HK-2 (cell line): ENCODE measurements around the gene DNAH11.
"Not testable (repeated sequence)": the region's sequence is repeated elsewhere in the genome, so short reads cannot be mapped to it uniquely, and the experiment has no call there.

ENCODE experiments used
- DNase-seq: peaks from one replicate; pipeline ENCODE4 v3.0.0-alpha.2; 2018; ENCODE audit not compliant: unreplicated experiment

DNAH11 gene

DNA sequence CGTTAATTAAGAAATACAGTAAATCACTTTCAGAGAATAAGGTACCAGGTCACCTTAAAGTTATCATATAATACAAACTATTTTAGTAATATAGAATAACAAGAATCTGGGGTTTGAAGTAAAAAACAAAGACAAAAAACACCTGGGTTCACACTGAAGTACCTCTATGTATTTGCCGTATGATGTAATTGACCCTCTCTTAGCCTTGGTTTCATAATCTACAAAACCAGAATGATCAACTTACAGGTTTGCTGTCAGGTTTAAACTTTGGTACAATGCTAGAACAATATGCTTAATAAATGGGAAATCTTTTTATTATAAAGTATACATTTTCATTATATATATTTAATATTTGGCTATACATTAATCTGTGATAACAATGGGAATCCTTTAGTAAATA, 344.5 kb downstream of the DNAH11 start:
- DNase-seq: no peak

DNA sequence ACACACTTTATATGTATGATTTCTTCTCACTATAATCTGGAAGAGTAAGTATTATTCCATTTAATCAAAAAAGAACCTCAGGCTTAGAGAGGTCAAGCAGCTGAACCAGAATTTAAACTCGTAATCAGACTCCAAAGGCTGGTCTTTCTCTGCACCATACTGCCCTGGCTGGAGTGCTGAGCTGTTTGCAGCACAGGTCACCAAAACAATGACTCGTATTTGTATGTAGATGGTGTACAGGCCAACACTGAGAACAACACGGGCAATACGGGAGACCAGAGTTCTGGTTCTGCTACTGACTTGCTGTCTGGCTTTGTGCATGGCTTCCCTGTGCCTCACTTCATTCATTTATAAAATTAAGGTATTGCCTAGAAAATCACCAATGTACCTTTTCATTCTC, 344.9 kb downstream of the DNAH11 start:
- no peak for DNase-seq

DNA sequence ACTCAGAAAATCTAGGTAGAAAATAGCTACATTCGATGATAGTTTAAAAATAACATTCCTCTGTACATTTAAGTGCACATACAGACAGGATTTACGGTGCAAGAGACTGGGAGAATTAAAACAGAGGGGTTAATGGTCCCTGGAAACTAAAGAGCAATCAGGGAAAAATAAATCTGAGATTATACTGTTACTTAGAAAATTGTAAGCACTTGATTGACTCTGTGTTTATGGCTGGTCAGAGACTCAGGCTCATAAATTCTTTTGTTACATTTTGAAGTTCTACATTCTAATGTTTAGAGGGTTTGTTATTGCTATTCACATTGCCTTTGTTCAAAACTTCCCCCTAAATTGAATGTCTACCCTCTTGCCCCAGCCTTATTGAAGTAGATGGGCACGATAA, 348.5 kb downstream of the DNAH11 start:
- DNase-seq: no peak

DNA sequence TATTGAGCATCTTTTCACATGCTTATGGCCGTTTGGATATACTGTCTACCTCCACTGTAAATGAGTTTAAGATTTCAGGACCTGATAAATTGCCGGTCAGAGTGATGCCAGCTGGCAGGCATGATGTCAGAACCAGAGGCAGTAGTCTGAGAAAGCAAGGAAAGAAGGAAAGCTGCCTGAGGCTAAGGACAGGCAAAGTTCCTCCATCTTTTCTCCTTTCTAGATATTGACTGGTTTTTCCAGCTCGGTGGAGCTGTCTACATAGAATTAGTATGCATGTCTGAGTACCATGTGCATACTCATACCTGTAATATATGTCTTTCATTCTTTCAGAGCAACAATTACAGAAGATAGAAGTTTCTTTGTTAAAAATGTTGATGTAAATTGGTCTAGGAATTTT, 350.6 kb downstream of the DNAH11 start:
- DNase-seq: no peak

DNA sequence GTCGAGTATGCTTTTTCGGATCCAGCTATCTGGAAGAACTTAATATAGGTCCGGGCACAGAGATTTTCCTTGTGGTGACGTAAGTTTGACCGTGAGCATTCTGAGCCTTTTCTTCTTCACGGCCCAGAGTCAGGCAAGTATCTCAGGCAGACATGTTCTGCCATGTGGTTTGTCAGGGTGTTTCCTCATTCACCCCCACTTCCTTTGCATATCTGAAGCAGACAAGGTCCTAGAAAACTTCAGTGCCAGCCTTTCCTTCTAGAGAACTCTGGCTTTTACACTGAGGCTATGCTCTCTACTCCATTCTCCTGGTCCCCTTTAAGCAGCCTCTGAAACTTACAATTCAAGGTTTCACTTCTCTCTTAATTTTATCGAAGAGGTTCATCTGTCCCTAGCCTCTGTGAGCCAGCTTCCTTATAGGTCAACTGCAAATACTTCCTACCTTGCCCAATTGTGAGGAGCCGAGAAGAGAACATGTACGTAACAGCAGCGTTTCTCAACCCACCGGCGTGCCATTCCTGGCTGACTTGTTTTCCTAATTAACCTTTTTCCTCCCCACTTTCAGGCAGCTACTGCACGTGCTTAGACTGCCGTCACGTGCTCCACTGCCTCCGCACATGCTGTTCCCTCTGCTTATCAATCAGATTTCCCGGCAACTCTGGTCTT, 355.6 kb downstream of the DNAH11 start:
- DNase-seq: no peak

DNA sequence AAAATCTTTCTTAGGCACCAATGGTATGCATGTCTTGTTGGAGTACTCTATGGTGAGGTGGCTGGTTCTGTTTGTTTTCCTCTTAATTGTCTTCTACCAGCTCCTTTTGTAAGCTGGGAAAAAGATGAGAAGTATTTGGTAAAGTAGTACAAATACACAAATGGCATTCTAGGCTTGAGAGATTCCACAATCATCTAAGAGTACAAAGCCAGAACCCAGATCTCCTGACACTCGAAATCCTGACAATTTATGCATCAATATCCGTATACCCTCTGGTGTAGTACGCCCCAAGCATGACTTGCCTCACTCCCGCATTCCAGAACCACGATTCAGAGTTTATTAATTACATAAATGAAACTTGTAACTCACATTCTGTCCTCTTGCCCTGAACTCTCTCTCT, 359.4 kb downstream of the DNAH11 start:
- DNase-seq: no peak

DNA sequence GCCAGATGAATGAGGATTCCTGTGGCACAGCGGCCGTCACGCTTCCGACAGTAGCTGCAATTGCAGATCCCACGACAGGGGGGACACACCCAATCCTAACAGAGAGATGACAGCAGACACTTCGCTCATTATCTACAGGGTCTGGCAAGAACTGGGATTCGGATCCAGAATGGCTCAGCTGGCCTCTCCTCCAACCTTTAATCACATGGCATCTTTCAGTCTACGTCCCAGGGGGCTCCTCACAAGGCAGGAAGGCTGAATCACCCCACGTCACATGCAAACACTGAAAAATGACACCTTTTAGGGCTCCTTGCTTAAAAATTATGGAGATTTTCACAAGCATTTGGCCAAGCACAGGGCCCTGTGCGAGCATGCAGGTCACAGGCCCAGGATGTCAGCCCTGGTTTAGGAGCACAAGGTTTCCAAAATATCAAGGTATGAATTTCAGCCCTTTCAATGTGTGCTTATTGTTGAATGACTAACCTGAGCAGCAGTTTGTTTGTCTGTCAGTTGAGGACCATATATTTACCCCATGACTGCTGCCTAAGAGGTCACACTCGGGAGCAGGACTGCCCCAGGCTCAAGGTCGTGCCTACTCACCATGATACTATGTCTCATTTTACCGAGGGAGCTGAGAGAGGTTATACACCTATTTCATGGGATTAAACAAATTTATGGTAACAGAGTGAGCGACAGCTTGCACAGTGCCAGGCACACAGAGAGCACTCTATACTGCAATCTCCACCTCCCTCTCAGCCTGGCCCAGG, 360.4 kb downstream of the DNAH11 start:
- no peak for DNase-seq

DNA sequence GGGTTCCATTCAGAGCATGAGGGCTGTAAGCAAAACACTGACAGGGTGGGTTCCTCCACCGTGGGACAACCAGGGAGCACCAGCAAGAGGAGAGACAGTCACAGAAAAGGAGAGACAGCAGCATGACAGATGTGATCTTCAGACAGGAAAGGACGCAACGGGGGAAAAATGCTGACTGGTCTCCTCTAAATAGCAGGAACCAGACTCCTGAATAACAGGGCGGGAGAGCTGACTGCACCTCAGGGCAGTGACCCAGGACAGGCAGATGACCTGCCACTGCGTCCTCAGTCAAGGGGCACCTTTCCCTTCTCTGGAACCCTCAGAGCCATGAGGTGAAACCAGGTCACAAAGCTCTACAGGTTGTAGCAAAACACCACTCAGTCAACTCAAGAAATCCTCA, 365.9 kb downstream of the DNAH11 start:
- no peak for DNase-seq

DNA sequence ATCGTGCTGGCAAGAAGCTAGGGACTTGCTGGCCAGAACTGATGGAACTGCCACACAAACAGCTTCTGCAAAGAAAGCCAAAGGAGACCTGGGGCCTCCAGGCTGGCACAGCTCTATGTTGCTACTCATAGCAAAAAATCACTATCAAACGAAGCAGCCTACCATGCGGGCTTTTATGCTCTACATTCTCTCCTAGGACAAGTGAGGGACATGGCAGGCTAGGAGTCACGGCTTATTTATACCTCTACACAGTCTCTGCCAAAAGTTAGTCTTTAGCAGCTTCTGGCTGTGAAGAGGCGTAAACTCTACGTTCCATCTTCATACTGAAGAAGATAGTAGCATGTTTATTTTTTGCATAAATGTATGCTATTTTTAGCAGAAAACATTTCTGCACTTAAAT, 367.4 kb downstream of the DNAH11 start:
- no peak for DNase-seq

DNA sequence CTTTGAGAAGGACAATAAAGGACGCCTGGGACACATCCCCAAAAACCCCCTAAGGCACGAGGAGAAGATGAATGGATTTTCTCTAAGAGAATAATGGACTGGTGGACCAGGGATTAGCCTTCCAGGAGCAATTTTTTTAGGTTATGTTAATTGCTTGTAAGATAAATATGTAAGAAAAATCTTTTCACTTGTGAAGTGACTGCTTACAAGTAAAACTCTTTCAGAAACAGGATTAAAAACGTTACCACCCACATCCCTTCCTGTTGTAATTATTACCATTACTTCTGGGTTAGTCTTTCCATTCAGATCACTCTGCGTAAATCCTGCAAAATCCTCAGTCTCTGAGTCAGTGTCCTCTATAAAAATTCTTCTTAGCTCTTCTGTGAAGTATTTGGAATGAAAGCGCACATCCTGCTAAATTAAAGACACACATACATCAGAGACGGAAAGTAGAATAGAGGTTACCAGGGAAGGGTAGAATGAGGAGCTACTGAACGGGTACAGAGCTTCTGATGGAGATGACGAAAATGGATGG, 368.6 kb downstream of the DNAH11 start:
- DNase-seq: no peak

DNA sequence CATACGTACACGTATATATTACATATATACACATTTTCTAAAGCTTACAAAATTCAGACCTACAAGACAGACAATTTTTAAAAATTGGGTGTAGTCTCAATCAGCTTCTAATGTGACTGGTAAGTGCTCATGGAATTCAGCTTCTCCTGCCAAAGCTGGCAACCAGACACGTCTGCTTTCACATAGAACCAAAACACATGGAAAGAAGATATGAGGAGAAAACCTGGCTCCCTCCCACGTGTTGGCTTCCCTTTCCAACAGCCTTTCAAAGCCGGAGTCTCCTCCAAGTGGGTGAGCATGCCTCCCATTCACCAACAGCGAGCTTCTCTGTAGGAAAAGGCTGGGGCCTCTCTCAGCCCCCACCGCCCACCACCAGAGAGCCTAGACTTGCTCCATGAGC, 369.5 kb downstream of the DNAH11 start:
- DNase-seq: no peak

DNA sequence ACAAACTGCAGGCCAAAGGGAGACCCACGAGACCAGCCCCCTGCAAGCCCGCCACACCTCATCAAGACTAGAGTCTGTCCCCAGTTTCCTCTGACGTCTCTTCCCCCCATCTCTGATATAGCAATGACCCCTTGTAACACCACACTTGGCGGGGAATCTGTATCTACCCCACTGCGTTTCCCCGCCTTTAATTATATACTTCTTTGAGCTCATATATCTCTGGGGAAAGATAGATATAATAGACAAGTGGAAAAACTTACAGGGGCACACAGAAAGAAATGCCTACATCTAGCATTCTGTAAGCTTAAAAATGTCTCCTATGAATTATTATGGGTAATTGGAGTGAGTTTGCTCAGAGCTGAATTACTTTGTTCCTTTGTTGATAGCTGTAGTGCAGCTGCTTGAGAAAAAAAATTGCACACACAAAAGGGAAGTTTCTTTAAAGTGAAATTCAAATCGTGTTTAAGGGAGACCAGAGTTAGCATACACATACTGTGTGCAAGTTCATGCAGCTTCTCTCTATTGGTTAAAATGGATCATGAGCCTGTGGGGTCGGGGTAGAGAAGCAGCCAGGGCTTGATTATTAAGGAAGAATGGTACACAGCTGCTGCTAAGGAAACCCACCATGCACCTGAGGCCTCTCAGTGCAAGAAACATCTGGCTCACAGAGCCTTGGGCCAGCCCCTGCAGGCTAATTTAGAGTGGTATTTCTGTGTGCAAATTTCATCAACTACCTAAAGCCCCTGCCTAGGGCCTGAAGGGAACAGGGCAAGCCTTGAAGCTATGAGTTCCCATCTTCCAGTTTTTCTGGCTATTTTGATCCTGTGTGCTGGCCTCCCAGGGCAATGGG, 370.3 kb downstream of the DNAH11 start:
- DNase-seq: no peak

DNA sequence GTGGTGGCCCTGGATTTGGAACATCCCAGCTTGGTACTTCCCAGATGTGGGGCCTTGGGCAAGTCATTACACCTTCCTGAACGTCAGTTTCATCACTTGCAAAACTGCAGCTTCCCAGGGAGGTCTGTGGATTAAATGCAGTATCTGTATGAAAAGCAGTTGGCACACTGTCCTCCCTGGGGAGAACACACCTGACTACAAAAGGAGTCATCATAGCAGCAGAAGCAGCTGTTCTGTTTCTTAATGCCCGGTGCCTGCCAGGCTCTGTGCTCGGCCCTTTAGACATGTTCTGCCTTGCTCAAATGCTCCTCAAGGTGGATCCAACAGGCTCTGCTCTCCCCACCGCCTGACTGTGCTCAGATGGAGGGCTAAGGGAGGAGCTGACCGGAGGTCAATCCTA, 371.8 kb downstream of the DNAH11 start:
- DNase-seq: no peak

DNA sequence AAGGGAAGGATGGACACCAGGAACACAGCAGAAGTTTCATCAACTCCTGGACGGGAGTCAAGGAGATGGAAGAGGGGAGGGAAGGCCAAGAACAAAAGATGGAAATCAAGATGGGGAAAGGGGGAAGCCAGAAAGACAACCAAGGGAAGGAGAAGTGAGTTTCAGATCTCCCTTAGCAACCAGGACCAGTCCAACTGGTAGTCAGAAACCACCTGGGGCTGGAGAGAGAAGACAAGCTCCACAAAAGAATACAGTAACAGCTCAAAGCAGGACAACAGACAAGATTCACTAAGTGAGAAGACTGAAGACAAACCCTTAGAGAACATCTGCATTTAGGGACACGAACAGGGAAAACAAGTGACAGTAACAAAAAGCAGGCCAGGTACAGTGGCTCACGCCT, 372.3 kb downstream of the DNAH11 start:
- DNase-seq: no peak

DNA sequence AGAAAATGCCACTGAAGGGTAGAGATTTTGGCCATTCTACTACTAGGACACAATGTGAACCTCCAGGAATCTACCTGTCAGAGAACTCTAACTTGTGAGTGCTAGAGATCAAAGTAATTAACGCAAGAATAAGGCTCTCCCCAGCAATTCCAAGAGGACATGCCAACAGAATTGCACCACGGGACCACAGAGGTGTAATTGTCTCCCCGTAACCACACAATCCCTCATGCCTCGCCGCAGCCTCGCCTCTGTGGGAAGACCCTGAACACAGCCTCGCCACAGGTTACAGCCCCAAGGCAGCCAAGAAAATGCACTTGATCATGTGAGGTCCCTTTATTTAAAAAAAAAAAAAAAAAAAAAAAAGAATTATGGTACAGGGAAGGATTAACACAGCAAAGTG, 373.3 kb downstream of the DNAH11 start:
- no peak for DNase-seq

DNA sequence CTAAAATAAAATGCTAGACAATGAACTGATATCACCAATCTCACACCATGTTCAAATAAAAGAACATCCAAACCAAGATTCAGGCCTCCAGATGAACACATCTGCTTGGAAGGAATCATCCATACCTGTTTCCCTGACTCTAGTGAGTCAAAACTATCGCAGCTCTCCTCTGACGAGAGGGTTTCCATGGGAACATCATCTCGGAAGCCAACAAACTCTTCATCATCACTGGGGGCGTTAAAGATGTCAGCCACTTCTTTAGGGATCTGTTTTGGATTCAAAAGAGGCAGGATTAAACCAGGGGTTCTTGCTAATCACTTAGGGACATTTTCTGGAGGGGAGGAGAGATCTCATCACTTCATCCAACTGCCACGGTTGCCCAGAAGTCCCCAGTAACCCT, 373.8 kb downstream of the DNAH11 start:
- DNase-seq: no peak

DNA sequence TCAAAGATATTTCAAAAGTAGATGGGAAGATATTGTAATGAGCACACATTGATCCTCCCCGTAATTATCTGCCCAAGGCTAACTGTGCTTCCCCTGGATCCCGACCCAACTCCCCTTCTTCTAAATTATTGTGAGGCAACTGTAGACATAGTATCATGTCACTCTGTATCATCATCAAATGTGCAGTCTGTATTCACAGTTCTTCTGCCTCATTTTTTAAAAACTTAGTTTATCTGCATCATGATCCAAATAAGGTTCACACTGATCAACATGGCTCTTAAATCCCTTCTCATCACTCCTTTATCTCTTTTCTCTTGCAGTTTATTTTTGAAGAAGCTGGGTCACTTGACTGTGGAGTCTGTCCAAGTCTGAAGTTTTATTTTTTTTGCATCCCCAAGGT, 375.4 kb downstream of the DNAH11 start:
- no peak for DNase-seq

DNA sequence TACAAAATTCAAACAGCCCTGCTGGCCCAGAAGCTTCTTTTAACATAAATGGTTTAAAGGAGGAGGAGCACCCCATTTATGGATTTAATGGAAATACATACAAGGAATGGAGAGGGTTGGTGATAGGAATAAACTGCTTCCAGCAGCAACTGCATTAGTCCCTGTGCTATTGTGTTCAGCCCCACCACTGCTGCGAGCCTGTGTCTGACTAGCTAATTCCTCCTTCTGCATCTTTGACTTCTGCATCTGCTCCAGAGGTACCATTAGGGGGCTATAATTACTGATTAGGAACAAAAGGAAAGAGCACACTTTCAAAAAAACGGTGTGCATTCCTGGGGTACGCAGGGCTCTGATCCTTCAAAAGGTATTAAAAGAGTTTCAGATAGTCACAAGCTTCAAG, 378.1 kb downstream of the DNAH11 start:
- DNase-seq: no peak

DNA sequence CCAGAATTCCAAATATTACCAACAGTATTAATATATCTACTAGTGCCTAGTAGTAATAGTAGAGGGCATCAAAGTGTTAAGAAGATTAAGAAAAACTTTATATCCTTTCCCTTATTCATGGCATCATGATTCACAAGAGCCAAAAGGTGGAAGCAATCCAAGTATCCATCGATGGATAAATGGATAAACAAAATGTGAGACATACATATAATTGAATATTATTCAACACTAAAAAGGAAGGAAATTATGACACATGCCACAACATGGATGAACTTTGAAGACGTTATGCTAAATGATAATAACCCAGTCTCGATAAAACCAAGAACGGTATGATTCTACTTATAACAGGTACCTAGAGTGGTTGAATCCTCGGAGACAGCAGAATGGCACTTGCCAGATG, 379.8 kb downstream of the DNAH11 start:
- no peak for DNase-seq

DNA sequence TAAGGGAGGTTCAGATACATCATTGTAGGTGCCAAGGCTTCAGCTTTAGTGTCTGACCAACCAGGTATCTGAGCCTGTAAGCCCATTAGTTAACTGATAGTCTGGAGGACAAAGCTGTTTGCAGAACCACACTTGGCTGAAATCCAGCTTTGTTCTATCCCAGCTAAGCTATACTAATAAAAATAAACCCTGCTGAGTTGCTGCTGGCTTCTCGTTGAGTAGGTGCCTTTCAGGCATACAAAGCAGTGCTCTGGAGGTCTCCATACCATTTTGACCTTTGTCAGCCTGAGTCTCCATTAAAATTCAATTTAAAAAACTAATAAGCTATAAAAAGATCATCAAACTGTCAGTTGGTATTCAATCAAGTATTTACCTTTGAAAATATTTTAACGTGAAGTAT, 380.8 kb downstream of the DNAH11 start:
- no peak for DNase-seq

DNA sequence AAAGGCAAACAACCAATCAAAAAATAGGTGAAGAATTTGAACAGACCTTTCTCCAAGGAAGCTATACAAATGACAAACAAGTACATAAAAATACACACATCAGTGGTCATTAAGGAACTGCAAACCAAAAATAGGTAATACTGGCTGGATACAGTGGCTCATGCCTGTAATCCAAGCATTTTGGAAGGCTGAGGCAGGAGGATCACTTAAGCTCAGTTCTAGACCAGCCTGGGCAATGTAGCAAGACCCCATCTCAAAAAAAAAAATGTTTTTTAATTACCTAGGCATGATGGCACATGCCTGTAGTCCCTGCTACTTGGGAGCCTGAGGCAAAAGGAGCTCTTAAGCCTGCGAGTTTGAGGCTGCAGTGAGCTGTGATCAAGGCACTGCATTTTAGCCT, 383.6 kb downstream of the DNAH11 start:
- no peak for DNase-seq

DNA sequence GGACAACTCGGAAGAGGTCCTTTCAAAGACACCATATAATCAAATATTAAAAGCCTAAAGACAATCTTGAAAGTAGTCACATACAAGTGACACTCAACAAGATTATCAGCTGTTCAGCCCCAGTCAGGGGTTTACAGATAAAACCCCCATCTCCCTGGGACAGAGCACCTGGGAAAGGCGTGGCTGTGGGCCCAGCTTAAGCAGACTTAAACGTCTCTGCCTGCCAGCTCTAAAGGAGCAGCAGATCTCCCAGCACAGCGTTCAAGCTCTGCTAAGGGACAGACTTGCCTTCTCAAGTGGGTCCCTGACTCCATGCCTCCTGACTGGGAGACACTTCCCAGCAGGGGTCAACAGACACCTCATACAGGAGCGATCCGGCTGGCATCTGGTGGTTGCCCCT, 384.9 kb downstream of the DNAH11 start:
- no peak for DNase-seq

DNA sequence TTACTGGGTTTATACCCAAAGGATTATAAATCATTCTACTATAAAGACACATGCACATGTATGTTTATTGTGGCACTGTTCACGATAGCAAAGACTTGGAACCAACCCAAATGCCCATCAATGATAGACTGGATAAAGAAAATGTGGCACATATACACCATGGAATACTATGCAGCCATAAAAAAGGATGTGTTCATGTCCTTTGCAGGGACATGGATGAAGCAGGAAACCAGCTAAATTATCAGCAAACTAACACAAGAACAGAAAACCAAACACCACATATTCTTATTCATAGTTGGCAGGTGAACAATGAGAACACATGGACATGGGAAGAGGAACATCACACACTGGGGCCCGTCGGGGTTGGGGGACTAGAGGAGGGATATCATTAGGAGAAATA, 390.5 kb downstream of the DNAH11 start:
- not testable (repeated sequence) for DNase-seq
